H1 (cell line): ENCODE results near the gene TMEM125. TPM values are rescaled to one million over a fixed set of nuclear protein-coding genes. Genes with fewer than 3 reads are reported as not detected.

Experiments used
- CTCF ChIA-PET: fragments of 300-600 bp; sonication (Branson Sonifier 250); formaldehyde crosslinking; loops from one replicate; lab custom pipeline; 2021; ENCODE audit not compliant: partially characterized antibody; lab: Charles Lee
- POLR2A ChIA-PET: fragments of 300-600 bp; sonication (Branson Sonifier 250); formaldehyde crosslinking; loops from one replicate; lab custom pipeline; 2021; ENCODE audit warnings: inconsistent platforms; ENCODE audit not compliant: partially characterized antibody; lab: Charles Lee
- DNase-seq, 2 experiments: peaks; one replicate each; pipeline versions ENCODE4 v3.0.0 to v3.0.0-alpha.2; 2010 to 2022; ENCODE audit warnings: low spot score in 2 of 2, low read depth in 1 of 2, mixed read lengths in 1 of 2
- FAIRE-seq: peaks from 2 replicates; lab custom pipeline; 2011; peaks lifted over from hg19 to GRCh38; lab: Jason Lieb, UNC
- H2AFZ ChIP-seq: 2 replicates; pipeline ENCODE4 v1.8.1; 2012; ENCODE audit warnings: low read length, inconsistent platforms
- H2AK5ac ChIP-seq: 2 replicates; pipeline ENCODE4 v1.6.1; 2013; ENCODE audit warnings: low read depth, low read length
- H2BK120ac ChIP-seq: replicated peaks from 2 replicates; pipeline ENCODE3; 2013; ENCODE audit warnings: low read depth, low read length, inconsistent platforms
- H2BK12ac ChIP-seq: 2 replicates; pipeline ENCODE4 v1.6.1; 2013; ENCODE audit warnings: low read depth, low read length
- H2BK15ac ChIP-seq: 2 replicates; pipeline ENCODE4 v1.6.1; 2013; ENCODE audit warnings: low read length
- H2BK20ac ChIP-seq: 2 replicates; pipeline ENCODE4 v1.6.1; 2013; ENCODE audit warnings: low read length
- H2BK5ac ChIP-seq: 2 replicates; pipeline ENCODE4 v1.6.1; 2013; ENCODE audit warnings: low read depth, low read length
- H3K14ac ChIP-seq: 2 replicates; pipeline ENCODE4 v1.6.1; 2013; ENCODE audit warnings: inconsistent platforms; ENCODE audit not compliant: insufficient read length
- H3K18ac ChIP-seq: 2 replicates; pipeline ENCODE4 v1.6.1; 2013; ENCODE audit warnings: low read length; ENCODE audit errors: extremely low read depth
- H3K23ac ChIP-seq: 2 replicates; pipeline ENCODE4 v1.6.1; 2013; ENCODE audit warnings: inconsistent platforms; ENCODE audit not compliant: insufficient read length
- H3K23me2 ChIP-seq: 2 replicates; pipeline ENCODE4 v1.6.1; 2013; ENCODE audit warnings: low read depth, low read length
- H3K27ac ChIP-seq: 2 replicates; pipeline ENCODE4 v1.6.1; 2011; ENCODE audit warnings: low read depth, low read length, inconsistent platforms
- H3K27me3 ChIP-seq, 4 experiments: replicated peaks in 1 of 4; 1 replicate in 1 of 4; 2 replicates in 3 of 4; pipeline versions ENCODE4 v1.6.1 to v1.8.1; 2011 to 2013; ENCODE audit warnings: low read length in 3 of 4, mild to moderate bottlenecking in 3 of 4, inconsistent platforms in 2 of 4, mixed read lengths in 2 of 4, moderate library complexity in 1 of 4; ENCODE audit not compliant: control insufficient read depth in 3 of 4, insufficient read depth in 3 of 4; ENCODE audit errors: extremely low read depth in 1 of 4
- H3K36me3 ChIP-seq, 4 experiments: 2 replicates each; pipeline versions ENCODE4 v1.6.1 to v1.8.1; 2011 to 2013; ENCODE audit warnings: mild to moderate bottlenecking in 4 of 4, low read length in 3 of 4, moderate library complexity in 2 of 4, control low read depth in 1 of 4, inconsistent platforms in 1 of 4; ENCODE audit not compliant: insufficient read depth in 4 of 4, control insufficient read depth in 2 of 4
- H3K4ac ChIP-seq: replicated peaks from 2 replicates; pipeline ENCODE3; 2013; ENCODE audit warnings: low read length, low read depth, mixed read lengths, inconsistent platforms; ENCODE audit not compliant: insufficient read length
- H3K4me1 ChIP-seq, 4 experiments: replicated peaks in 1 of 4; 1 replicate in 1 of 4; 2 replicates in 3 of 4; pipeline versions ENCODE4 v1.6.1 to v1.8.1; 2011 to 2013; ENCODE audit warnings: low read length in 3 of 4, inconsistent platforms in 2 of 4, mixed read lengths in 1 of 4; ENCODE audit not compliant: insufficient read depth in 4 of 4, control insufficient read depth in 3 of 4
- H3K4me2 ChIP-seq, 2 experiments: 2 replicates each; pipeline versions ENCODE4 v1.6.1 to v1.8.1; 2011 to 2013; ENCODE audit warnings: low read depth in 2 of 2, low read length in 2 of 2, control low read depth in 1 of 2, inconsistent platforms in 1 of 2, mild to moderate bottlenecking in 1 of 2; ENCODE audit not compliant: insufficient read depth in 1 of 2
- H3K4me3 ChIP-seq, 4 experiments: fragments of 200-600, 300-600 bp in 1 of 4; sonication (generic), shearing (Covaris generic), sonication (Bioruptor Twin) in 1 of 4; 2 replicates each; pipeline versions ENCODE4 v1.5.1 to v1.8.1; 2011 to 2016; ENCODE audit warnings: low read length in 4 of 4, low read depth in 3 of 4, control low read depth in 2 of 4, inconsistent platforms in 2 of 4, mild to moderate bottlenecking in 2 of 4, mixed read lengths in 1 of 4, moderate library complexity in 1 of 4; ENCODE audit not compliant: insufficient read depth in 2 of 4; ENCODE audit errors: extremely low read depth in 1 of 4
- H3K56ac ChIP-seq: replicated peaks from 2 replicates; pipeline ENCODE3; 2013; ENCODE audit warnings: low read depth, mild to moderate bottlenecking, mixed read lengths, low read length, inconsistent platforms; ENCODE audit not compliant: insufficient read length
- H3K79me1 ChIP-seq: 2 replicates; pipeline ENCODE4 v1.6.1; 2013; ENCODE audit warnings: low read depth, low read length, control low read depth
- H3K79me2 ChIP-seq, 2 experiments: 2 replicates each; pipeline versions ENCODE4 v1.6.1 to v1.8.1; 2012 to 2013; ENCODE audit warnings: low read length in 2 of 2, mild to moderate bottlenecking in 2 of 2, inconsistent platforms in 1 of 2; ENCODE audit not compliant: insufficient read depth in 2 of 2, control insufficient read depth in 1 of 2
- H3K9ac ChIP-seq, 4 experiments: replicated peaks in 1 of 4; 1 replicate in 1 of 4; 2 replicates in 3 of 4; pipeline versions ENCODE4 v1.6.1 to v1.8.1; 2011 to 2013; ENCODE audit warnings: low read depth in 3 of 4, low read length in 3 of 4, control low read depth in 2 of 4, mild to moderate bottlenecking in 2 of 4, moderate library complexity in 2 of 4, inconsistent platforms in 1 of 4; ENCODE audit errors: extremely low read depth in 1 of 4
- H3K9me3 ChIP-seq, 2 experiments: 2 replicates each; pipeline versions ENCODE4 v1.6.1 to v1.8.1; 2012 to 2013; ENCODE audit warnings: mild to moderate bottlenecking in 2 of 2, moderate library complexity in 2 of 2, control low read depth in 1 of 2, inconsistent platforms in 1 of 2, low read depth in 1 of 2, low read length in 1 of 2, mixed read lengths in 1 of 2; ENCODE audit not compliant: insufficient read depth in 2 of 2
- H4K20me1 ChIP-seq, 2 experiments: replicated peaks in 1 of 2; 2 replicates each; pipeline versions ENCODE3 to v1.8.1; 2011 to 2013; ENCODE audit warnings: inconsistent platforms in 2 of 2, low read length in 2 of 2, mild to moderate bottlenecking in 1 of 2; ENCODE audit not compliant: insufficient read depth in 2 of 2, control insufficient read depth in 1 of 2
- H4K5ac ChIP-seq: 2 replicates; pipeline ENCODE4 v1.6.1; 2013; ENCODE audit warnings: low read length, low read depth, mixed read lengths, inconsistent platforms; ENCODE audit not compliant: insufficient read length
- H4K8ac ChIP-seq: 2 replicates; pipeline ENCODE4 v1.8.0; 2013; ENCODE audit warnings: mild to moderate bottlenecking, moderate library complexity, low read length, inconsistent platforms; ENCODE audit not compliant: insufficient read depth; ENCODE audit errors: extremely low read depth
- H4K91ac ChIP-seq: replicated peaks from 2 replicates; pipeline ENCODE3; 2013; ENCODE audit warnings: low read length, mixed read lengths, inconsistent platforms; ENCODE audit not compliant: insufficient read length
- KDM4A ChIP-seq: IDR thresholded peaks from one replicate; pipeline ENCODE4 v1.7.1; 2012; ENCODE audit warnings: low read depth, mild to moderate bottlenecking, moderate library complexity, low read length, inconsistent platforms; ENCODE audit not compliant: severe bottlenecking
- RXRA ChIP-seq: IDR thresholded peaks from 2 replicates; pipeline ENCODE4 v1.6.1; 2011; ENCODE audit warnings: low read depth, mild to moderate bottlenecking, low read length, moderate library complexity; ENCODE audit not compliant: insufficient read depth
- SAP30 ChIP-seq: fragments of 300-600 bp; sonication (generic); IDR thresholded peaks from 2 replicates; pipeline ENCODE4 v1.7.1; 2012; ENCODE audit warnings: low read length, moderate library complexity, mild to moderate bottlenecking, inconsistent platforms; ENCODE audit not compliant: insufficient read depth, insufficient replicate concordance
- WGBS, 2 experiments: shearing (Covaris generic) in 1 of 2; methylation state at CpG; one replicate each; pipeline versions ENCODE4 v1.1.6 to v1.1.7; 2013 to 2015; ENCODE audit warnings: low lambda C conversion rate in 2 of 2, mixed read lengths in 2 of 2, inconsistent platforms in 1 of 2, low coverage in 1 of 2, missing lambda C conversion rate in 1 of 2; ENCODE audit not compliant: insufficient replicate concordance in 2 of 2, insufficient coverage in 1 of 2, insufficient read length in 1 of 2; ENCODE audit errors: extremely low coverage in 1 of 2, missing lambda C conversion rate in 1 of 2; 5-methylcytosine and 5-hydroxymethylcytosine counted together
- polyA plus RNA-seq, 7 experiments: library from polyadenylated mRNA; depleted of rRNA in 3 of 7; stranded (reverse) in 5 of 7; unstranded in 2 of 7; fragments of >200 nt in 5 of 7; fragments of 200-250 nt in 2 of 7; gene quantifications; 1 replicate in 5 of 7; 2 replicates in 1 of 7; 4 replicates in 1 of 7; pipeline versions ENCODE4 v1.2.1 to v1.2.3, GENCODE V29; 2011 to 2013; ENCODE audit warnings: missing spikeins in 2 of 7, mixed read lengths in 2 of 7
- total RNA-seq: library from RNA; stranded (reverse); fragmentation: NEBNext Ultra II Directional; extraction: Animal tissue kit (Norgen Biotek cat#: 25700); gene quantifications from 2 replicates; pipeline ENCODE4 v1.2.1, GENCODE V29; 2021

TMEM125 gene
- total and polyA plus RNA-seq, 2 of the 8 experiments (the other 6 are each of a cell fraction or from before 2014, with no cell fraction given) = 26.5 to 46.7 TPM

DNA sequence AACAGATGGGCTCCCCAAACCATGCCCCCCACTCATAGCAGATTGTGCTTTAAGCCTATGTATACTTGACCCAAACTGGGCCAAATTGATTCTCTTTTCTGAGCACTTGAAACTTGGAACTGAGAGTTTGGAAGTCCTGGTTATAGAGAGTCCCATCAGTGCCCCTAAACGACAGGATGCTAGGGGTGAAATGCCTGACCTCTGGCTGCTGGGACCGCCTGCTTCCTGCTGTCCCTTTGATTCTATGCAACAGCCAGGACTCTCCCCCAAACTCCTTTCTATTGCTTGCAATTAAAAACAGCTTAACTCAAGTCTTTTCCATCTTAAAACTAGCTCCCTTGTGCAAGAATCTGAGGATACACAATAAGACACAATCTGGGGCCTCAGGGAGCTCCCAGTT is 10.9 kb downstream of the TMEM125 start:
- POLR2A ChIA-PET = interaction anchor here (1.0 to 3.1 kb wide), 3 partner anchors 9 to 28 kb away, joined by 3 to 16 read pairs (median 7); partner anchors contain the start of gene TMEM125
- H2AK5ac ChIP-seq = no peak overlapping the region
- no peak overlapping the region for H2BK12ac ChIP-seq
- H4K5ac ChIP-seq = no peak overlapping the region
- H2BK20ac ChIP-seq = no peak overlapping the region
- no peak overlapping the region for H2BK15ac ChIP-seq
- H3K27me3 ChIP-seq = no peaks in the 10 kb centered on the region; a peak in 1 of 7 replicates
- no peak overlapping the region for H3K27ac ChIP-seq
- no peak overlapping the region for H2BK5ac ChIP-seq
- no peak overlapping the region for H2AFZ ChIP-seq
- no peaks in the 10 kb centered on the region for H3K9me3 ChIP-seq
- CTCF ChIA-PET = interaction anchor here (1.1 to 1.5 kb wide), 4 partner anchors 9 to 134 kb away, joined by 3 to 4 read pairs (median 4); no protein-coding TSS in a partner anchor
- H3K4ac ChIP-seq = no peak overlapping the region
- no peak for FAIRE-seq
- H3K23me2 ChIP-seq = peaks cover 3% of the 10 kb centered on the region; the same call in 1 of the 2 replicates
- H3K14ac ChIP-seq = no peak overlapping the region
- H3K4me1 ChIP-seq = peaks cover 0 to 10% (median 8%) of the 10 kb centered on the region in 4 experiments; a peak in 6 of 7 replicates
- H3K4me2 ChIP-seq = no peak overlapping the region
- WGBS, 2 experiments = 53% methylated on average over 2 of the region's 2 CpGs; no CpG with 5 or more reads in 1 of the 2 experiments
- 0 out of 2 replicates have a peak overlapping the region, but pooled peaks have one; percentile 11 for H4K8ac ChIP-seq
- no peaks in the 10 kb centered on the region for H3K79me2 ChIP-seq
- no peak overlapping the region for H2BK120ac ChIP-seq
- H3K23ac ChIP-seq = no peak overlapping the region
- H4K91ac ChIP-seq = no peak overlapping the region
- DNase-seq = no peak
- no peak overlapping the region for H3K18ac ChIP-seq
- H3K4me3 ChIP-seq = no peak overlapping the region
- H4K20me1 ChIP-seq = no peaks in the 10 kb centered on the region
- no peak overlapping the region for H3K9ac ChIP-seq
- no peaks in the 10 kb centered on the region for H3K36me3 ChIP-seq
- no peaks in the 10 kb centered on the region; the same call in none of the 2 replicates for H3K79me1 ChIP-seq
- no peak overlapping the region for H3K56ac ChIP-seq
- TF ChIP-seq RXRA (no peak), SAP30 (no peak), KDM4A (no peak)
